NCI-H748 (cell line): ENCODE data around the gene TIGD6.
A peak's percentile ranks its signal among the peaks of the same experiment; 100 is the strongest.

Source experiments
- DNase-seq: peaks from one replicate; lab custom pipeline; 2025; ENCODE audit not compliant: unreplicated experiment; lab: John Stamatoyannopoulos, UW

The TIGD6 gene

DNA sequence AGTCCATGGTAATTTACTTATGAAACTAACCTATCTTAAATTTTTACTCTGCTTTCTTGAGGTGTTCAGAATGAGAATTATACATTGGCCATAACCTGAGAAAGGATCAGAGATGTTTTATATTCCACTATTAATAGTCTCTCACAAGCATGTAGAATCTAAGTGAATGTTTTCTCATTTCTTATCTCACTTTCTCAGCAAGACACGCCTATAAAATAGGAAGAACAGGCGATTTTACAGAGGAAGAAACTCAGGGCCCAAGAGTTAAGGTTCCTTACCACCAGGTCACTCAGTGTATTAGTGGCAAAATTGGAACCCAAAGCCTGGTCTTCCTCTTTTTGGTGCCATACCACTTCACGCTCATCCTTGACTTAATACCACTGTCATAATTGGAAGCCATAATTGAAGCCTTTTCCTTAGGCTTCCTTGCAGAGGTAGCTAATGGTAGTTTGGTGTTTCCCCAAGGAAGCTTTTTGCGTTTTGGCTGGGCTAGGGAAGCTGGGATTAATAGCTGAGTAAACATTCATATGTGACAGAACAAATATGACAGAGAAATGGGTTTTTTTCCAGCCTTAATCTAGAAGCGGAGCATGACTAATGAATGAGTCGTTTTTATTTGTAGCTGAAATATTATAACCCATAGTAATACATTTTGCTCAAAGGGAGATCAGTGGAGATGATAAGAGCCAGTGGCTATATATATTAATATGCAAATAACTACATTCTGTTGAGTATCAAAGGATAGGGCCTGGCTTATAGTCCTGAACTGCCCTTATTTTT lies 17.0 kb upstream of the TIGD6 start:
- no peak for DNase-seq

DNA sequence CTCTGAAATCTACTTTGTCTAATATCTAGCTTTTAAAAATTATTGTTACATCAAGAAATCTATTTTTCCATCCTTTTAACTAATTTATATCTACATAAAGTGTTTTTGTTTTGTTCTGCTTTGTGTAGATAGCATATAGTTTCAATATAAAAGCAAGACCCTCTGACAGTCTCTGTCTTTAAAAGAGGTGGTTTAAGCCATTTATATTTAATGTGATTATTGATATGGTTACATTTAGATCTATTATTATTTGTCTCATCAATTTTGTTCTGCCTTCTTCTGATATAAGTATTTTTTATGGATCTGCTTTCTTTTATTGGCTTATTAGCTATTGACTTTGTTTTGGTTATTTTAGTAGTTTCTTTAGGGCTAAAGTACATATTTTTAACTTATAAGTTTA lies 16.1 kb upstream of the TIGD6 start:
- DNase-seq = no peak

DNA sequence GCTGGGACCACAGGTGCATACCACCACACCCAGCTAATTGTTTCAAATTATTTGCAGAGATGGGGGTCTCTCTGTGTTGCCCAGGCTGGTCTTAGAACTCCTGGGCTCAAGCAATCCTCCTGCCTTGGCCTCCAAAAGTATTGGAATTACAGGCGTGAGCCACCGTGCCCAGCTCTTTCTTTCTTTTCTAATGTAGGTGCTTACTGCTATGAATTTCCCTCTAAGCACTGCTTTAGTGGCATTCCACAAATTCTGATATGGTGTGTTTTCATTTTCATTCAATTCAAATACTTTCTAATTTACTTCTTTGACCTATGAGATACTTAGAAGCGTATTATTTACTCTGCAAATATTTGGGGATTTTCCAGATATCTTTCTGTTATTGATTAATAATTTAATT lies 15.0 kb upstream of the TIGD6 start:
- no peak for DNase-seq

DNA sequence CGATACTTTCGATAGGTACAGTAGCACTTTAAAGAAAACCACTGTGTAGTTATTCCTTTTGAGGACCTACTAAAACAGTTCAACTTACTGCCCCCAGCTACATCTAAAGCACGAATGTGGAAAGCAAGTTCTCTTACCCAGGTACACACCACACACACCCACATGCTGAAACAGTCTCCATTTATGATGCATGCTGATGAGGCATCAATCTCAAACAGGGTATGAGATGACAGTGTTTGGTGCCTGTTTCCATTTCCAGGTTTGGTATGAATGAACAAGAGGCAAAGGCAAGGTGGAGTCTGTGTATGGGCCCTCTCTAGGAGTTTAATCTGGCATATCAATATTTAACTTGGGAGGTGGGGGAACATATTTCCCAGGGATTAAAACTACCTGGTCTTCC lies 14.0 kb upstream of the TIGD6 start:
- DNase-seq = no peak

DNA sequence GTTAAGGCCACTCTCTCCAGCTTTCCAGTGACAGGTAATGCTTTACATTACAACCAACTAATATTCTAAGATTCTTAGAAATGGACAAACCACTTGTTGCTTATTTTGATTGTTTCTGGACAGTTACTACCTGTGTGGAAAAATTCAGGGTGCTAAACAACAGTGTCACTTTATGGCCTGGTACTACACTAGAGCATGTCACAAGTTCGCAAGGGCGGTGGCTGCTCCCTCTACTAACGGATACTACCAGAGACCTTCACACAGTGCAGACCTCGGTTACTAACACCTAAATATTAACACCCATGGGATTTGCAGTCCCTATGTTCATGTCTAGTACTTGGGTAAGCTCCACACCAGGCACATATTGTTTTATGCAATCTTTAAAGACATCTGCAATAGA lies 13.5 kb upstream of the TIGD6 start:
- no peak for DNase-seq

DNA sequence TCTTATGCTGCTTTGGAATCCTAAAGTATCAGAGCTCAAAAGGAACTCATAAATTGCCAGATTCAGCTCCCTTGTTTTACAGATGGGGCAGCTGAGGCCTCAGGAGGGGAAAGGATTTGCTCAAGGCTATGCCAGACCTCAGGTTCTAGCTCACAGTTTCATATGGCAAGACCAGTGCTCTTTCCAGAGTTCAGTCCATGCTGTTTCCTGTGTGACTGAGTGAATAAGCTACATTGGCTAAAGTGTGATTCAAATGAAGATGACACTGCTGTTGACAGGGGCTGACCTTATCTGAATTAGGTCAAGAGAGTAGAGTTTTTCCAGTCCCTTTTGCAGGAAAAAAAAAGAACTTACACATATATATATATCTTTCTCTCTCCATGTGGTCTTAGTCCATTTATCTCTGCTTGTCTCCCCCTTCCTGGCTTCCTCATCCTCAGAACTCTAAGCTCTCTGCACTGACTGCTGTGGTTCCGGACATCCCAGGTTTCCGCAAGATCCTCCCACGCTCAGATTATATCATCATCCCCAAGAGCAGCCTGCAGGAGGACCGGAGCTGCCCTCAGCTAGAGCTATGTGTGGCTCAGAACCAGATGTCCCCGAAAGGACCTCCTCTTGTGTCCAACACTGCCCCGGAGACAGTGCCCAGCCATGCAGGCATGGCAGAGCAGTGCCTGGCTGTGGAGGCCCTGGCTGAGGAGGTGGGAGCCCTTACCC lies 9.4 kb upstream of the TIGD6 start:
- DNase-seq = no peak

DNA sequence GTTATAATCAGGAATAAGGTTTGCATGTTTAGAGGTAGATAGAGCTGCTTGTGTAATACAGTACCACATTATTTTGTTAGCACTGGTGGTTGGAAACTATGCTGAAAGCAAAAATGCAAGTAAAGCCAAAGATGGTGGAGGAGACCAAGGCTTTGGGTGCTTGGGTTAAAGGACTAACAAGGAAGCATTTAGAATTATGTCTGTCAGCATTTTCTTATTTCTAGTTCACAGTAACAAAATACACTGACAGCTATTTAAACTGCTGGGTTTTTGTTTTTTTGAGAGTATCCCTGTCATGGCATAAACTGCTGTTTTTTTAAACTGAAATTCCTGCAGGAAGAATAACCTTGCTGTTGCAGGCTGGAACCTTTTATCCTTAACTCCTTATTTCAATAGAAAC lies 6.6 kb upstream of the TIGD6 start:
- no peak for DNase-seq

DNA sequence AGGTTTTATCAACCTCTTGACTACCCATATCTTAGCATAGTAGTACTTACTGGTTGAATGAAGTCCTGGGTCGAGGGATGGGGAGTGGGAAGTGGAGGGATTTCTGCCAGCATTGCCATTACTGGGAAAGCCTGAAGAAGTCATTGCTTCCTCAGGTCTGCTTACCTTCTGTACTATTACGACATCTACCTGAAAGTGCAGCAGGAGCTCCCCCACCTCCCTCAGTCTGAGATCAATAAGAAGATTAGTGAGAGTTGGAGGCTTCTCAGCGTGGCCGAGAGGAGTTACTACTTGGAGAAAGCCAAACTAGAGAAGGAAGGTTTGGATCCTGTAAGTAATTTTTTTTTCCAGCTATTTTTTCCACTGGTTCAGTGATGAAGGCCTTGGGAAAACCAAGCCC lies 5.9 kb upstream of the TIGD6 start:
- DNase-seq = no peak

DNA sequence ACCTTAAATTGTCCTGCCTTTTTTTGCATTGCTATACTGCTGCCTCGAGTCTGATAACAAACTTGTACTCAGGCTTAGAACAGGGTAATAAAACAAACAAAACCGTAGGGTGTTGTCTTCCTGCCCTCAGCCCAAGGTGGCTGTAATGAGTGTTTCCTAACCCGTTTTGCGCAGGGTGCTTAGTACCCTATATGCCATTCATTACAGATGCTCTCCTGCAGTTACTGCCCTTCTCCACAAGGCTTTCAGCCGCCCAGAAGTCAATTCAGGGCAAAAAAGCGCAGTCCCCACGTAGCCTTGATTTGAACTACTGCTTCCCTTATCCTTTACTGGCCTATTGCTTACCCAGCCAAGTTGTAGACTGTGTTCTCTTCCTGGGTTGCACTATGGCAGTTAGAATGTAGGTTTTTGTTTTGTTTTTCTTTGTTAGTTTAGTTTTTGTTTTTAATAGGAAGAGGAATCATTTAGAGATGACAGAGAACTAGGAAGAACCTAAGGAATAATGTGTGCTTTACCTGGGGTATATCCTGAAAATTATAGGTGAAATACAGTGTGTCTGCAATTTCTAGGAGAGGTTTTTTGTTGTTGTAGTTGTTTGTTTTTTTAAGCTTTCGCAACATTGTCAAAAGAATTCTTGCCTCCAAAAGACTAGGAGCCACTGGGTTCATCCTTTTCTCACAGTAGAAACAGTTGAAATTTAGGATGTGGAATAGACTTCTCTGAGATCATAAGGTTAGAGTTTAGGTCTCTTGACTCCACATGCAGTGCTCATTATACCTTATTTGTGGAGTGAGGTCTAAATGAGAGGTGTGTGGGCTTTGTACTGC lies 1.4 kb upstream of the TIGD6 start:
- DNase-seq = peak; percentile 75

DNA sequence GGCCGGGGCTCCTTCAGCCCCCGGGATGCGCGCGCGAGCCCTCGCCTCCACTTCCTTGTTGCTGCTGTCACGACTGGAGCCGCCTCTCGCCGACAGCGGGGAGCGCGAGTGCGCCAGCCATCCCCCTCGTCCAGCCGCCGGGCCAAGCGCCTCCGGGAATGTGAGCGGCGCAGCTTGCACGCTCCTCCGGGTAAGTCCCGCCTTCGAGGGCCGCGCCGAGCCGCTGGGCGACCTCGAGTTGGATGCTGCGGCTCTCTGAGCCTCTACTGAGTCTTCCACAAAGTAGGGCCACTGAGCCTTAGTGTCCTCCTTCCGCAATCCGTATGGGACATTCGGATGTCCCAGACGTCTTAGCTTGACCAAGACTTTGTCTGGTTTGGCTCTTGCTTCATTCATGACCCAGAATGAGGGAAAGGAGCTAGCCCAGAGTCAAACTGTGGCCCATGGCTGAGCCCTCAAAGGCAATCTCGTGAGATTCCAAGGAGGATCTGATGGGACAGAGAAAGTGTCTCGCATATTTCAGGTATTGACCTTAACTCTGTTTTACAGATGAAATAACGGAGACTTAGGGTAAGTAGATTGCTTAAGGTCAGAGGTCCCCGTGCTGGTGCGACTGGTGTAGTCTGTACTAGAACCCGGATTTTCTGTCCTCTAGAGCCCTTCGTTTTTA lies 671 bp upstream of the TIGD6 start:
- DNase-seq = peak; percentile 52

DNA sequence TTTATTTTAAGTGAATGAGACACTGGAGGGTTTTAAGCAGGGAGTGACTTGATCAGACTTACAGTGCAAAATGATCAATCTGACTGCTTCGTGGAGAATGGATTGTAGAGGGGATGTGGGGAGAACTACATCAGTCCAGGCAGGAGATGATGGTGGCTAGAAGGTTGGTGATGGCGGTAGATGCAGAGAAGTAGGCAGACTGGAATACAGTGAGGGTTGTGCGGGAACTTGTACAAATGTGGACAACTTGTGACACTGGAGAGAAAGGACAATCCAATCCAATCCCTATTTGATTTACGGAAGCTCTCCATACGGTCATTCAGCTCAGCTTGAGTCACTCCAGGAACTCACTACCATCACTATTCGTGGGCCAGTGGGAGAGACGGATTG lies 593 bp downstream of the TIGD6 start:
- DNase-seq = no peak

DNA sequence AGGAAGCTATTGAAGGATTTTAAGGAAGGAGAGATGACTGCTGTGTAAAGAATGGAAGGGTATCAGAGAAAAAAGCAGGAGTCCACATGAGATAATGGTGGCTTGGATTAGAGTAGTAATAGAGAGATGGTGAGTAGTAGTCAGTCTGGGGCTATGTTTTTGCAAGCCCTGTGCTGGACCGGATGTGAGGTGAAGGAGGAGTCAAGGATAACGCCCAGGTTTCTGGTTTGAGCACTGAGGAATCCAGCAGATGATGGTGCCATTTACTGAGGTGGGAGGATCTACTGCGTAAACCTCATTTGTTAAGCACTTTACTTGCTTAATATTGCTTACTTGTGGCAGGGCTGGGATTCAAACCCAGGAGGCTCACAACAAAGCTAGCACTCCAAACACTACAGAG lies 1.1 kb downstream of the TIGD6 start:
- no peak for DNase-seq

DNA sequence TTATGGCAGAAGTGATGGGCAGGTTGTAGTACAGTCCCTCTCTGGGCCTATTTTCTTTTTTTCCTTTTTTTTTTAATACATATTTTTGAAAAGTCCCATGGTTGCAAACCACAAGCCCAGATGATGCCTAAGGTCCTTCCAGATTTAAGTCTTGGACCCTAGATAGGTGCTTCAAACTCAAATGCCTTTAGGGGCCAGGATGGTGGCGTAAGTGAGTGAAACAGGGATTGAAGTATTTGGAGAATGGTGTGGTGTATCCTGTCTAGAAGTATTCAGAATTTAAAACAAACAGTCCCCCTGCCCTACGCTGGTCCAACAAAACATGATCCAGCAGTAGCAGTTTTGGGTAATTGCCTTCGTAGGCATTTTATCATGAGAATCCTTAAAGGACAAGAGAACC lies 2.2 kb downstream of the TIGD6 start:
- DNase-seq = no peak

DNA sequence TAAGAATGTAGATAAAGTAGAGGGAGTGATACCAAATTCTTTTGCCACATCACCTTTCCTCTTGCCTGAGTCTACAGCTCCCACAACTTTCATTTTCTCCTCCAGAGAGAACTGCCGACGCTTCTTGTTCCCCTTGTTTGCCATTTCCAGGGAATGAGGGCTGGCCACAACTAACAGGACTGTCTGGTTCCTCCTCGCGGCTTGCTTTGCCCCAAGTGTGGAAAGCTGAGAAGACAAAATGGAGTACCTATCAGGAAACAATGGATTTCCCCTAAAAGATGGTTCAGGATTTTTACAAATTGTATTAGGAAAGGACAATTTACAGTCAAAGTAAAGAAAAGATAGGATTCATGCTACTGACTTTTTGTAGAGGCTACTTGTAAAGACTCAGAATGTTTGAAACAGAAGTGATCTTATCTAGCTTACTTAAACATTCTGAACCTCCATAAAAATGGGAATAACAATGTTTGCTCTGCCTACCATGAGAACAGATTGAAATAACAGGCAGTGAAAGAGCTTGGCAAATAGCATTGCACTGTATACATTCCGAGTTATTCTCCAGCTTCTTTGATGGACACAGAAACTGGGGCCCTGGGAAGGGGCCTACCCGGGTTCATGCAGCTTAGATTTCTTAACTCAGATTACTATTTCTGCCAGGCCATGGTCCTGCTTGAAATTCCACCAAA lies 4.1 kb downstream of the TIGD6 start:
- DNase-seq = no peak

DNA sequence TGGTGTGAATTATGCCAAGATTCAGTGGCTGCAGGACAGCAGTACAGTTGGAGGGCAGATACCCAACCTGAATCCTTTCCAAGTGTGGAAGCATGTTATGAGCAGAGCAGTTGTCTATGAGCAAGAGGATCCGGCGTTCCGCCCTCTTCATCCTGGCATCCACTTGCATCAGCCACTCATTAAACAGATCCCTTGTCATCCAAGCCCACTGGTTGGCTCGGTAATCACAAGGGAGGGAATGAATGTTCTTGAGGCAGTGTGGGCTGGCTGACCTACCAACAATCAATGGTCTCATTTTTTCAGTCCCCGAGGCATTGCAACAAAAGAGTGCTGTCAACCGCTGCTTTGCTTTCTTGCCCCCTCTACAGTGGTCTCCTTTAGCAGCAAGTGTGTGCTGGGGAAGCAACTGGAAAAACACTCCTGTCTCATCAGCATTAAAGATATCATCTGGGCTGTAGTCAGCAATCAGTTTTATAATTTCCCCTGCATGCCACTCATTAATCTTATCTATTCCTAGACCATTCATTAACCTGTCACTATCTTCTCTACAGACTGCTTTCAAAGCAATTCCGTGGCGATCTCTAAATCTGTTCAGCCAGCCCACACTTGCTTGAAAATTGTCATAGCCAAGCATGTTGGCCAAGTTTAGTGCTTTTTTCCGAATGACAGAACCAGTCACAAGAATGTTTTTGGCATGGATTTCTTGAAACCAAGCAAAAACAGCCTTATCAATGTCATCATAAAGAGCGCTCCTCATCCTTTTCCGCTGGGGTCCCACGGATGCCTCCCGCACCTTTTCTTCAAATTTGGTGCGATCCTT lies 4.9 kb downstream of the TIGD6 start:
- no peak for DNase-seq

DNA sequence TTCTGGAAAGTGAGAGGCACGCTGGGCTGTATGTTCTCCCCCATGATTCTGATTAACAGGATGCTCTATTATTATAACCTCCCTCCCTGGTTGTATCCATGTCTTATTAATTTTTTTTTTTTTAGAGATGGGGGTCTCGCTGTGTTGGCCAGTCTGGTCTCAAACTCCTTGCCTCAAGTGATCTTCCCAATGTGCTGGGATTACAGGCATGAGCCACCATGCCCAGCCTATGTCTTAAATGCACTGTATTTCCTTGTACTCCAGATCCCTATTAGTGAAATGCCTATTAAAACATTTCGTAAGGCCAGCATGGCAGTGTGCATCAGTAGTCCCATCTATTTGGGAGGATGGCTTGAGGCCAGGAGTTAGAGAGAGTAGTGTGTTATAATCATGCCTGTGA lies 7.0 kb downstream of the TIGD6 start:
- no peak for DNase-seq

DNA sequence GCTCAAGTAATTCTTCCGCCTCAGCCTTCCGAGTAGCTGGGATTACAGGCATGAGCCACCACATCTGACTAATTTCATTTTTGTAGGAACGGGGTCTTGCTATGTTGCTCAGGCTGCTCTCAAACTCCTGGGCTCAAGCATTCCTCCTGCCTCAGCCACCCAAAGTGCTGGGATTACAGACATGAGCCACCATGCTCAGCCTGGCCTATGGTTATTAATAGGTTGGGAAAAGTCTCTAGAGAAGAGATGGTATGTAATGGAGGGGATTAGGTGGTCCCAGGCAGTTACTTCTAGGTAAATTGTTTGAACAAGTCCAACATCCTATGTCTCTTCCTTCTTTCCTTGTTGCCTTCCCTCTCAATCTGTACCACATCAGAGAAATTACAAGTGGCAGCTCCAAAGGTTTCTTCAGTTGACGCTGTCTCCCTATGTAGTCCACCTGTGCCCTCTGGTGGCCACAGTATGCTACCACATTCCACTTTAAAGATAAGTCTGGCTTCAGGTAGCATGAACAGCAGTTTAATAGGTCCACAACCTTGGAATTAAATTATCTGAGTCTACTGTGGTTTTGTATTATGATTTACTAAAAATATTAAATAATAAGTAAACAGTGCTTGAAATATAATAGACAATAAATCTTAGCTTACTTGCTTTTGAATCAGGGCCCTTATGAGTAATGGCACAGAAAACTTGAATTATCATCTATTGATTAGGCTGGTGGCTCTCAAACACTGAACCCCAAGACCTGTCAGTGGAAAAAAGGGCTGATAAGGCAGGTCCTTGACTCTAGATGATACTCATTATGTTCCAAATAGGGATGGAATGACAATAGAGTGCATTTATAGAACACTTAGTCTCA lies 9.7 kb downstream of the TIGD6 start:
- DNase-seq = peak; percentile 76

DNA sequence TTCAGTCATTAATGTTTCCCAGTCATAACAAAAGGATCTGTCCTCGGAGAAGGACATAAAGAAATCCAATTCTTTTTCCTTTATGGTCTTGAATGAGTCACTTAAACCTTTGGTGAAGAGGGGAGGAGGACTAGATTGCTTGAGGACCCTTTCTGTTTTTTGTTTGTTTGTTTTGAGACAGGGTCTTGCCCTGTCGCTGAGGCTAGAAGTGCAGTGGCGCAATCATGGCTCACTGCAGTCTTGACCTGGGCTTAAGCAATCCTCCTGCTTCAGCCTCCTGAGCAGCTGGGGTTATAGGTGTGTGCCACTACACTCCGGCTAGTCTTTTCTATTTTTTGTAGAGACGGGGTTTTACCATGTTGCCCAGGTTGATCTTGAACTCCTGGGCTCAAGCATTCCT lies 12.3 kb downstream of the TIGD6 start:
- no peak for DNase-seq

DNA sequence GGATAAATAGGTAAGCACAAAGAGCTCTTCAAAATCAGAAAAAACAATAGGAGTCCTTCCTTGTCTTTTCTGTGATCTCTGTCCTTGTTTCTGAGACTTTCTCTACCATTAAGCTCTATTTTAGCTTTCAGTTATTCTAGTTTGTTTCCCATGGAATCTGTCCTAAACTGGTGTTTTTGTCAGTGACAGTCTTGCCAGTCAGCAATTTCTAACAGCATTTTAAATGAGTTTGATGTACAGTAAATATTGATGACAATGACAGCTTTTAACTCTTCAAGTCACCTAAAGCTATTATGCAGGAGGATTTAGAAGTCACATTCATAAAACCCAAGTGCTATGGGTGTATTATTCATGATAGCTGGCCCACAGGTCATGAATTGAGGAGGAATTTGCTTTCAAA lies 17.9 kb downstream of the TIGD6 start:
- DNase-seq = no peak
